ENCODE measurements around the gene GAL3ST3. TPM values are rescaled to one million over a fixed set of nuclear protein-coding genes. Genes with fewer than 3 reads are reported as not detected.

The GAL3ST3 gene
- polyA plus RNA-seq, 1 donor (not counting 4 experiments of a cell fraction or from before 2014, with no cell fraction given): not detected

DNA sequence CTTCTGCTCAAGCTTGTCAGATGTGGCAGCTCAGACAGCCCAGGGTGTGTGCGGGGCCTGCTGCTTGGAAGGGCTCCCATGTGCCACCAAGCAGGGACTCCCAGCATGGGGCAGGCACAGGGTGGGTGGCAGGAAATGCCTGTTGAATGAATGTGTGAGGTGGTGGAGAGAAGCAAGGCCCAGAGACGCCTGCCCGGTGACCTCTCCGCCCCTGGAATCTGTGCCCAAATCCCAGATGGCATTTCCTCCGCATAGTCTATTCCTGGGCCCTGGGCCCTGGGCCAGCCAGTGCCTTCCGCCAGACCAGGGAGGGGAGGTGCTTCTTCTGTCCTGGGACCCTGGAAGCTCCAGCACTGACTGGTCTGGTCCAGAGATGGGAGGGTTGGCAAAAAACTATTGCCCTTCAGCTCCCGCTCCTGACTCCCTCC lies 33.5 kb downstream of the GAL3ST3 start:
- no peaks in the 10 kb centered on the region for H3K79me2 ChIP-seq (ENCODE audit: control insufficient read depth, insufficient read depth, low read length)
- H3K4me3 ChIP-seq (ENCODE audit: control insufficient read depth in 2 of 3, extremely low read depth in 1 of 3, insufficient read depth in 2 of 3, low read depth in 1 of 3, low read length in 3 of 3): no peak overlapping the region
- no peaks in the 10 kb centered on the region for H3K27me3 ChIP-seq (ENCODE audit: control insufficient read depth, extremely low read depth, insufficient read depth, low read length)
- no peak overlapping the region for H3K4me2 ChIP-seq (ENCODE audit: control insufficient read depth, extremely low read depth, insufficient read depth, low read depth, low read length)
- no peaks in the 10 kb centered on the region for H3K9me3 ChIP-seq (ENCODE audit: control insufficient read depth, low read depth, low read length)
- dilution Hi-C loops (cut with MboI; ENCODE audit: extremely low pct_ligation_motif_present, low sequenced_read_pairs): no loop called here
- DNase-seq (ENCODE audit: low read depth, low spot score) (no peak), FAIRE-seq (no peak)
- no peaks in the 10 kb centered on the region for H3K36me3 ChIP-seq (ENCODE audit: control insufficient read depth in 2 of 2, extremely low read depth in 1 of 2, insufficient read depth in 2 of 2, low read length in 2 of 2)
- no peak overlapping the region for H3K27ac ChIP-seq (ENCODE audit: control insufficient read depth, insufficient read depth, low read length)
- peaks cover 26% of the 10 kb centered on the region for H3K4me1 ChIP-seq (ENCODE audit: control insufficient read depth, extremely low read depth, insufficient read depth, low read length)
- no peaks in the 10 kb centered on the region for H4K20me1 ChIP-seq (ENCODE audit: control insufficient read depth, extremely low read depth, insufficient read depth, low read length)
- H3K9me1 ChIP-seq (ENCODE audit: control insufficient read depth, extremely low read depth, insufficient read depth, low read length): peaks cover 3% of the 10 kb centered on the region
- no peak overlapping the region for H3K9ac ChIP-seq (ENCODE audit: control insufficient read depth, extremely low read depth, insufficient read depth, low read length)
- no peak overlapping the region for H2AFZ ChIP-seq (ENCODE audit: control insufficient read depth, low read length)
- no peak for TF ChIP-seq EZH2 (IDR thresholded peaks at IDR 0.05; ENCODE audit: low read length)
- TF ChIP-seq, protein P1, sequence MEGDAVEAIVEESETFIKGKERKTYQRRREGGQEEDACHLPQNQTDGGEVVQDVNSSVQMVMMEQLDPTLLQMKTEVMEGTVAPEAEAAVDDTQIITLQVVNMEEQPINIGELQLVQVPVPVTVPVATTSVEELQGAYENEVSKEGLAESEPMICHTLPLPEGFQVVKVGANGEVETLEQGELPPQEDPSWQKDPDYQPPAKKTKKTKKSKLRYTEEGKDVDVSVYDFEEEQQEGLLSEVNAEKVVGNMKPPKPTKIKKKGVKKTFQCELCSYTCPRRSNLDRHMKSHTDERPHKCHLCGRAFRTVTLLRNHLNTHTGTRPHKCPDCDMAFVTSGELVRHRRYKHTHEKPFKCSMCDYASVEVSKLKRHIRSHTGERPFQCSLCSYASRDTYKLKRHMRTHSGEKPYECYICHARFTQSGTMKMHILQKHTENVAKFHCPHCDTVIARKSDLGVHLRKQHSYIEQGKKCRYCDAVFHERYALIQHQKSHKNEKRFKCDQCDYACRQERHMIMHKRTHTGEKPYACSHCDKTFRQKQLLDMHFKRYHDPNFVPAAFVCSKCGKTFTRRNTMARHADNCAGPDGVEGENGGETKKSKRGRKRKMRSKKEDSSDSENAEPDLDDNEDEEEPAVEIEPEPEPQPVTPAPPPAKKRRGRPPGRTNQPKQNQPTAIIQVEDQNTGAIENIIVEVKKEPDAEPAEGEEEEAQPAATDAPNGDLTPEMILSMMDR (optimal IDR thresholded peaks at IDR 0.05 in 1 of 3, IDR thresholded peaks at IDR 0.05 in 1 of 3, conservative IDR thresholded peaks at IDR 0.05 in 1 of 3; ENCODE audit: extremely low read depth in 1 of 3, insufficient read depth in 2 of 3, low read length in 3 of 3): no peak

- Histone ChIP-seq H3K36me3 (ENCODE audit: control insufficient read depth in 2 of 2, extremely low read depth in 1 of 2, insufficient read depth in 2 of 2, low read length in 2 of 2) (no peaks in the 10 kb centered on the region), H3K4me3 (ENCODE audit: control insufficient read depth in 2 of 3, extremely low read depth in 1 of 3, insufficient read depth in 2 of 3, low read depth in 1 of 3, low read length in 3 of 3) (no peak overlapping the region), H3K9me1 (ENCODE audit: control insufficient read depth, extremely low read depth, insufficient read depth, low read length) (peaks cover 3% of the 10 kb centered on the region), H3K4me2 (ENCODE audit: control insufficient read depth, extremely low read depth, insufficient read depth, low read depth, low read length) (no peak overlapping the region), H3K27ac (ENCODE audit: control insufficient read depth, insufficient read depth, low read length) (no peak overlapping the region), H3K4me1 (ENCODE audit: control insufficient read depth, extremely low read depth, insufficient read depth, low read length) (peaks cover 26% of the 10 kb centered on the region), H2AFZ (ENCODE audit: control insufficient read depth, low read length) (no peak overlapping the region), H4K20me1 (ENCODE audit: control insufficient read depth, extremely low read depth, insufficient read depth, low read length) (no peaks in the 10 kb centered on the region), H3K9me3 (ENCODE audit: control insufficient read depth, low read depth, low read length) (no peaks in the 10 kb centered on the region), H3K27me3 (ENCODE audit: control insufficient read depth, extremely low read depth, insufficient read depth, low read length) (no peaks in the 10 kb centered on the region), H3K79me2 (ENCODE audit: control insufficient read depth, insufficient read depth, low read length) (no peaks in the 10 kb centered on the region), H3K9ac (ENCODE audit: control insufficient read depth, extremely low read depth, insufficient read depth, low read length) (no peak overlapping the region)
- TF ChIP-seq, protein P1 (optimal IDR thresholded peaks at IDR 0.05 in 1 of 3, IDR thresholded peaks at IDR 0.05 in 1 of 3, conservative IDR thresholded peaks at IDR 0.05 in 1 of 3; ENCODE audit: extremely low read depth in 1 of 3, insufficient read depth in 2 of 3, low read length in 3 of 3): no peak
- no peak for TF ChIP-seq EZH2 (IDR thresholded peaks at IDR 0.05; ENCODE audit: low read length)
- FAIRE-seq (no peak), DNase-seq (ENCODE audit: low read depth, low spot score) (no peak)
- dilution Hi-C loops (cut with MboI; ENCODE audit: extremely low pct_ligation_motif_present, low sequenced_read_pairs): no loop called here
Measured at GRCh38 chr11:66014804-66015453, 34.0 kb downstream of the GAL3ST3 start.

Measured in keratinocyte (primary cell).